MM.1S (cell line): ENCODE measurements around the gene TCF3.

Experiments used
- CTCF ChIP-seq: fragments of 300-600 bp; sonication (generic); IDR thresholded peaks from 2 replicates; pipeline ENCODE4 v1.5.1; 2016; ENCODE audit warnings: antibody characterized with exemption, low read length, mixed read lengths
- EZH2 ChIP-seq: fragments of 300-600 bp; sonication (generic); optimal IDR thresholded peaks from 2 replicates; pipeline ENCODE3; 2017; ENCODE audit warnings: low read depth, mild to moderate bottlenecking, antibody characterized with exemption, low read length, mixed read lengths
- EZH2phosphoT487 ChIP-seq: fragments of 300-600 bp; sonication (generic); IDR thresholded peaks from 2 replicates; pipeline ENCODE4 v1.6.1; 2018; ENCODE audit warnings: antibody characterized with exemption, low read length

GRCh38 chr19:1571358-1571757, 81.1 kb downstream of the TCF3 start:
- TF ChIP-seq EZH2, result no peak
- TF ChIP-seq CTCF, result no peak
- no peak for TF ChIP-seq EZH2phosphoT487
